Measurements from ENCODE around the gene TRIM7. TPM values are rescaled to one million over a fixed set of nuclear protein-coding genes. Genes with fewer than 3 reads are reported as not detected.

TRIM7 gene
- total and polyA plus RNA-seq, 7 donors, result 10.4 to 42.6 (median 28.8) TPM

DNA sequence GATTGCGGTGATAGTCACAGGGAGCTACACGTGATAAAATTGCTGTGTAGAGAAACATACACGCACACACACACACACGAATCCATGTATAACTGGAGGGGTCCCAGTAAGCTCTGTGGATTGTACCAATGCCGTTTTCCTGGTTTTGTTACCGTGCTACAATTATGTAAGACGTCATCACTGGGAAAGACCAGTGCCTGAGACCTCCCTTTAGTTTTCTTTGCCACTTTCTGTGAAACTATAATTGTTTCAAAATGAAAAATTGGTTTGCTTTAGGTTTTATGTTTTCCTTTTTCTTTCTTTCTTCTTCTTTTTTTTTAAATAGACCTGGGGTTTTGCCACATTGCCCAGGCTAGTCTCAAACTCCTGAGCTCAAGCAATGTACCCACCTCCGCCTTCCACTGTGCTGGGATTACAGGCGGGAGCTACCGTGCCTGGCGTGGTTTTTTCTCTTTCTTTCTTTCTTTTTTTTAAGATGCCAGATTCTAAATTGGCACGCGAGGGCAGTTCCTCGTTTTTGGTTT is 36.3 kb downstream of the TRIM7 start:
- no peaks in the 10 kb centered on the region for H3K4me1 ChIP-seq
- no peak overlapping the region for H3K4me3 ChIP-seq
- 50 to 57% (median 53%) methylated on average over 14 of the region's 14 CpGs for WGBS, 3 donors
- H3K9me3 ChIP-seq, result no peaks in the 10 kb centered on the region
- intact Hi-C loops (cut with DNase I), result no loop called here
- DNase-seq (no peak), ATAC-seq (no peak)
- peaks cover 0 to 91% (median 23%) of the 10 kb centered on the region in 3 donors for H3K27me3 ChIP-seq (ENCODE audit: insufficient read depth in 3 of 3, low read length in 2 of 3)
- no peak overlapping the region for H3K27ac ChIP-seq
- no peaks in the 10 kb centered on the region for H3K36me3 ChIP-seq (ENCODE audit: insufficient read depth in 1 of 2, low read depth in 1 of 2)
- TF ChIP-seq, protein P1, sequence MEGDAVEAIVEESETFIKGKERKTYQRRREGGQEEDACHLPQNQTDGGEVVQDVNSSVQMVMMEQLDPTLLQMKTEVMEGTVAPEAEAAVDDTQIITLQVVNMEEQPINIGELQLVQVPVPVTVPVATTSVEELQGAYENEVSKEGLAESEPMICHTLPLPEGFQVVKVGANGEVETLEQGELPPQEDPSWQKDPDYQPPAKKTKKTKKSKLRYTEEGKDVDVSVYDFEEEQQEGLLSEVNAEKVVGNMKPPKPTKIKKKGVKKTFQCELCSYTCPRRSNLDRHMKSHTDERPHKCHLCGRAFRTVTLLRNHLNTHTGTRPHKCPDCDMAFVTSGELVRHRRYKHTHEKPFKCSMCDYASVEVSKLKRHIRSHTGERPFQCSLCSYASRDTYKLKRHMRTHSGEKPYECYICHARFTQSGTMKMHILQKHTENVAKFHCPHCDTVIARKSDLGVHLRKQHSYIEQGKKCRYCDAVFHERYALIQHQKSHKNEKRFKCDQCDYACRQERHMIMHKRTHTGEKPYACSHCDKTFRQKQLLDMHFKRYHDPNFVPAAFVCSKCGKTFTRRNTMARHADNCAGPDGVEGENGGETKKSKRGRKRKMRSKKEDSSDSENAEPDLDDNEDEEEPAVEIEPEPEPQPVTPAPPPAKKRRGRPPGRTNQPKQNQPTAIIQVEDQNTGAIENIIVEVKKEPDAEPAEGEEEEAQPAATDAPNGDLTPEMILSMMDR (IDR thresholded peaks at IDR 0.05), result no peak

DNA sequence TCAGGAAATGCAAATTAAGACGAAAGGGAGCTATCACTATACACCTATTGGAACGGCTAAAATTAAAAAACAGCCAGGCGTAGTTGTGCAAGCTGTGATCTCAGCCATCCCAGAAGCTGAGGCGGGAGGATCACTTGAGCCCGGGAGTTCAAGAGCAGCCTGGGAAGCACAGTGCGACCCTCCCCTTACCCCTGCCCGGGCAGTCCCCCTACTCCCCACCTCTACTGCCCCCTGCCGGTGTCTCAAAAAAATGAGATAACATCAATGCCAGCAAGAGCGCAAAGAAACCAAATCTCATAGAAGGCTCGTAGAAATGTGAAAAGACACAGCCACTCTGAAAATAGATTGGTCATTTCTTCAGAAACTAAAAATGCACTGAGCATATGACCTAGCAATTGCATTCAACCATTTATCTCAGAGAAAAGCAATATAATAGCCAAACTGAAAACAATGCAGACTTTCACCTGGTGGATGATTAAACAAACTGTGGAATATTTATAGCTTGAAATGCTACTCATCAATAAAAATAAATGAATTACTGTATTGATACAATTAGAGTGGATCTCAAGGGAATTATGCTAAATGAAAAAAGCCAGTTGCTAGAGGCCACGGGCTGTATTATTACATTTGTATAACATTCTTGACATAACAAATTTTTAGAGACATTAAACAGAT is 37.0 kb downstream of the TRIM7 start:
- Histone ChIP-seq H3K9me3 (no peaks in the 10 kb centered on the region), H3K36me3 (ENCODE audit: insufficient read depth in 1 of 2, low read depth in 1 of 2) (no peaks in the 10 kb centered on the region), H3K4me3 (no peak overlapping the region), H3K27me3 (ENCODE audit: insufficient read depth in 3 of 3, low read length in 2 of 3) (peaks cover 0 to 83% (median 16%) of the 10 kb centered on the region in 3 donors), H3K27ac (no peak overlapping the region), H3K4me1 (no peaks in the 10 kb centered on the region)
- intact Hi-C loops (cut with DNase I), result no loop called here
- WGBS, 3 donors, result 16 to 20% (median 18%) methylated on average over 10 to 11 of the region's 11 CpGs
- DNase-seq (no peak), ATAC-seq (no peak)
- TF ChIP-seq, protein P1 (IDR thresholded peaks at IDR 0.05), result peak; percentile 26

DNA sequence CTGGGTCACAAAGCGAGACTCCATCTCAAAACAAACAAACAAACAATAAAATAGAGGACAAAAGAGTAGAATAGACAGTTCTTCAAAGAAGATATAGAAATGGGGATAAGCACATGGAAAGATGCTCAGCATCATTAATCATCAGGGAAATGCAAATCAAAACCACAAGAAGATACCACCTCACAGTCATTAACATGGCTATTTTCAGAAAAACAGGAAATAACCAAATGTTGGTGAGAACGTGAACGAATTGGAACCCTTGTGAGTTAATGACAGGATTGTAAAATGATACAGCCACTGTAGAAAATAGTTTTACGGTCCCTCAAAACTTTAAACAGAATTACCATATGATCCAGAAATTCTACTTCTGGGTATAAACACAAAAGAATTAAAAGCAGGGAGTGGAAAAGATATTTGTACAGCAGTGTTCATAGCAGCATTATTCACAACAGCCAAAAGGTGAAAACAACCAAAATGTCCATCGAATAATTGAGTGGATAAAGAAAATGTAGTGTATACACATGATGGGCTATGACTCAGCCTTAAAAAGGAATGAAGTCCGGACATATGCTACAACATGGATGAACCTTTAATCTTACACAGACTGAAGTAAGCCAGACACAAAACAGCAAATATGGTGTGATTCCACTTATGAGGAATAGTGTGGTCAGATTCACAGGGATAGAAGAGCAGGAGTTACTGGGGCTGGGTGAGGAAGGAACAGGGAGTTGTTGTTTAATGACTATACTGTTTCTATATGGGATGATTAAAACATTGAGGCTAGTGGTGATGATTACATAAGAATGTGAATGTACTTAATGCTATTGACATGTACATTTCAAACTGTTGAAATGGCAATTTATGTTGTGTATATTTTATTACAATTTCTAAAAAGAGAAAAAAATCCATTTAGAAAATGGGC is 37.9 kb downstream of the TRIM7 start:
- intact Hi-C loops (cut with DNase I), result no loop called here
- WGBS, 3 donors, result 54 to 62% (median 60%) methylated on average over 6 of the region's 6 CpGs
- DNase-seq (no peak), ATAC-seq (no peak)
- H3K27me3 ChIP-seq (ENCODE audit: insufficient read depth in 3 of 3, low read length in 2 of 3), result peaks cover 0 to 75% (median 13%) of the 10 kb centered on the region in 3 donors
- no peaks in the 10 kb centered on the region for H3K9me3 ChIP-seq
- no peak overlapping the region for H3K4me3 ChIP-seq
- H3K36me3 ChIP-seq (ENCODE audit: insufficient read depth in 1 of 2, low read depth in 1 of 2), result no peaks in the 10 kb centered on the region
- TF ChIP-seq, protein P1 (IDR thresholded peaks at IDR 0.05), result no peak
- H3K27ac ChIP-seq, result no peak overlapping the region
- no peaks in the 10 kb centered on the region for H3K4me1 ChIP-seq

DNA sequence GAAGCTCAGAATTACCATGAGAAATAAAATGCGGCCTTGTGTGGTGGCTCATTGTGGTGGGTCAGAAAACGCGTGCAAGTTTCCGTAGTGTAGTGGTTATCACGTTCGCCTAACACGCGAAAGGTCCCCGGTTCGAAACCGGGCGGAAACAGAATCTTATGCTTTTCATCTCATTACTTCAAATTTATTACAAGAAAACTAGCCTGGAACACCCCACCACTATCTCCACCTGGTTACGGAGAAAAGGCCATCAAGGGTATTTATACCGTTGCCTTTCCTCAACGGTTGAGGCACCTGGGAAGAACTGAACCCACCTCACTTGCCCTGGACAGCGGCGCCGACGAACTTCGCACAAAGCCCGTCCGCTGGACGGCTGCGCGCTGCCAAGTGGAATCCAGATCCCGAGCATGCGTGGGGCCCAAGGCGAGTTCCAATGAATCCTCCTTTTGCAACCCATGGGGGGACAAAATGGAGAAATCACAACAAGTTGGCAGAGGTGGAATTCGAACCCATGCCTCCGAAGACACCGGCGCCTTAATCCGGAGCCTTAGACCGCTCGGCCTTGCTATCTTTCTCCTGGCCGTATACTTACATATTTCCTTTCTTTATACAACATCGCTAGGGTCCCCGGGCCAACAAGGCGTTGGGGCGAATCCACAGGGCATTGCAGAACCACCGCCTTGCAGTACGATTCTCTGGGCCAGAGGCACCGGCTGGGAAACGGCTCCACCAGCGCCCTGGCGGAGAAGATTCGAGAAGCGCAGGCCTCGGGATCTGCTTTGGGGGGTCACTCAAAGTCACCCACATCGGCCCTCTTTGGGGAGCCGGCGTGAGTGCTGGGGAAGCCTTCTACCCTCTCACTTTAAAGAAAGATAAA is 40.7 kb downstream of the TRIM7 start:
- Histone ChIP-seq H3K4me1 (peaks cover 5% of the 10 kb centered on the region), H3K27me3 (ENCODE audit: insufficient read depth in 3 of 3, low read length in 2 of 3) (peaks cover 0 to 47% (median 4%) of the 10 kb centered on the region in 3 donors), H3K4me3 (no peak overlapping the region), H3K36me3 (ENCODE audit: insufficient read depth in 1 of 2, low read depth in 1 of 2) (no peaks in the 10 kb centered on the region), H3K9me3 (no peaks in the 10 kb centered on the region), H3K27ac (no peak overlapping the region)
- DNase-seq (no peak), ATAC-seq (no peak)
- intact Hi-C loops (cut with DNase I), result no loop called here
- TF ChIP-seq, protein P1 (IDR thresholded peaks at IDR 0.05), result no peak
- 19 to 30% (median 25%) methylated on average over 42 to 51 of the region's 52 CpGs for WGBS, 3 donors
